NCI-H128 (cell line): Measurements from ENCODE around the gene CATSPERE.

ENCODE experiments used
- DNase-seq: peaks from one replicate; lab custom pipeline; 2025; ENCODE audit not compliant: unreplicated experiment; lab: John Stamatoyannopoulos, UW

The CATSPERE gene

GRCh38 chr1:244615301-244615700 lies 154.2 kb downstream of the CATSPERE start:
- no peak for DNase-seq

- DNase-seq = no peak
Observed at GRCh38 chr1:244626709-244627108, 165.6 kb downstream of the CATSPERE start.

GRCh38 chr1:244628789-244629188 lies 167.7 kb downstream of the CATSPERE start:
- DNase-seq = no peak

- no peak for DNase-seq
Observed at GRCh38 chr1:244633140-244633539, 172.1 kb downstream of the CATSPERE start.

GRCh38 chr1:244634546-244634945 lies 173.5 kb downstream of the CATSPERE start:
- DNase-seq = no peak

GRCh38 chr1:244636488-244637259 lies 175.6 kb downstream of the CATSPERE start:
- DNase-seq = no peak

GRCh38 chr1:244639561-244639960 lies 178.5 kb downstream of the CATSPERE start:
- no peak for DNase-seq

GRCh38 chr1:244640917-244641316 lies 179.8 kb downstream of the CATSPERE start:
- DNase-seq = no peak

- DNase-seq = no peak
Observed at GRCh38 chr1:244642526-244642925, 181.5 kb downstream of the CATSPERE start.

- DNase-seq = no peak
Observed at GRCh38 chr1:244642988-244643387, 181.9 kb downstream of the CATSPERE start.

GRCh38 chr1:244645414-244645813 lies 184.3 kb downstream of the CATSPERE start:
- DNase-seq = no peak

GRCh38 chr1:244645890-244646289 lies 184.8 kb downstream of the CATSPERE start:
- DNase-seq = no peak

GRCh38 chr1:244647819-244648218 lies 186.7 kb downstream of the CATSPERE start:
- DNase-seq = no peak

GRCh38 chr1:244651956-244652622 lies 191.0 kb downstream of the CATSPERE start:
- no peak for DNase-seq

GRCh38 chr1:244652623-244653438 lies 191.8 kb downstream of the CATSPERE start, which contains the start of gene DESI2:
TSS of gene DESI2 (plus strand) at chr1:244653126. CDS start at chr1:244653314, 188 bp downstream.
- peak; percentile 98 for DNase-seq

GRCh38 chr1:244653439-244654107 lies 192.5 kb downstream of the CATSPERE start:
- DNase-seq = no peak

- no peak for DNase-seq
Observed at GRCh38 chr1:244654108-244655038, 193.3 kb downstream of the CATSPERE start.

- no peak for DNase-seq
Observed at GRCh38 chr1:244655186-244655585, 194.1 kb downstream of the CATSPERE start.

- DNase-seq = no peak
Observed at GRCh38 chr1:244657421-244657820, 196.3 kb downstream of the CATSPERE start.

- DNase-seq = no peak
Observed at GRCh38 chr1:244659694-244660093, 198.6 kb downstream of the CATSPERE start.
